MV-4-11 (cell line): ENCODE data around the gene LRMDA.

Source experiments
- DNase-seq: peaks from one replicate; lab custom pipeline; 2025; lab: John Stamatoyannopoulos, UW

The LRMDA gene

GRCh38 chr10:76029782-76030181, 598.4 kb downstream of the LRMDA start:
- no peak for DNase-seq

- DNase-seq = no peak
Observed at GRCh38 chr10:76031099-76031498, 599.7 kb downstream of the LRMDA start.

GRCh38 chr10:76031769-76032699, 600.6 kb downstream of the LRMDA start:
- no peak for DNase-seq

- no peak for DNase-seq
Observed at GRCh38 chr10:76032700-76033039, 601.2 kb downstream of the LRMDA start.

- DNase-seq = peak; percentile 48
Observed at GRCh38 chr10:76033457-76034196, 602.2 kb downstream of the LRMDA start.

GRCh38 chr10:76034353-76035205, 603.2 kb downstream of the LRMDA start:
- no peak for DNase-seq

GRCh38 chr10:76035206-76036110, 604.0 kb downstream of the LRMDA start:
- DNase-seq = no peak

GRCh38 chr10:76036111-76036940, 604.9 kb downstream of the LRMDA start:
- DNase-seq = peak; percentile 49

GRCh38 chr10:76036962-76037361, 605.5 kb downstream of the LRMDA start:
- no peak for DNase-seq

GRCh38 chr10:76037531-76038155, 606.2 kb downstream of the LRMDA start:
- no peak for DNase-seq

- no peak for DNase-seq
Observed at GRCh38 chr10:76038696-76039095, 607.3 kb downstream of the LRMDA start.

- DNase-seq = no peak
Observed at GRCh38 chr10:76040107-76040829, 608.8 kb downstream of the LRMDA start.

GRCh38 chr10:76040830-76041220, 609.4 kb downstream of the LRMDA start:
- DNase-seq = no peak

- DNase-seq = no peak
Observed at GRCh38 chr10:76041551-76041950, 610.1 kb downstream of the LRMDA start.

GRCh38 chr10:76043261-76043660, 611.8 kb downstream of the LRMDA start:
- DNase-seq = no peak

- no peak for DNase-seq
Observed at GRCh38 chr10:76044751-76045150, 613.3 kb downstream of the LRMDA start.

GRCh38 chr10:76045174-76045573, 613.8 kb downstream of the LRMDA start:
- DNase-seq = peak; percentile 13

- DNase-seq = peak; percentile 62
Observed at GRCh38 chr10:76047521-76047920, 616.1 kb downstream of the LRMDA start.
